Vagina (tissue), 2 donors: ENCODE data around the gene NCF4.

ENCODE experiments used
- POLR2A ChIP-seq, 2 donors: fragments of 450-650 bp; IDR thresholded peaks; one replicate each; pipeline ENCODE4 v1.6.1; 2017; ENCODE audit warnings: antibody characterized with exemption in 2 of 2, mild to moderate bottlenecking in 2 of 2, moderate library complexity in 2 of 2
- POLR2AphosphoS5 ChIP-seq, 2 donors: sonication (generic); formaldehyde crosslinking; IDR thresholded peaks; one replicate each; pipeline ENCODE4 v1.9.0; 2017; ENCODE audit warnings: antibody characterized with exemption in 2 of 2, mild to moderate bottlenecking in 2 of 2, low read depth in 1 of 2; ENCODE audit not compliant: insufficient read depth in 1 of 2
- TF ChIP-seq, protein P1 (sequence below), 3 experiments: fragments of 450-650 bp in 2 of 3; fragments of 200-600 bp in 1 of 3; sonication (generic) in 1 of 3; IDR thresholded peaks; one replicate each; pipeline ENCODE4 v1.5.1; 2017 to 2019; ENCODE audit warnings: antibody characterized with exemption in 3 of 3, mild to moderate bottlenecking in 2 of 3, moderate library complexity in 2 of 3

GRCh38 chr22:36846271-36846670 lies 14.5 kb upstream of the NCF4 start:
- TF ChIP-seq, protein P1, sequence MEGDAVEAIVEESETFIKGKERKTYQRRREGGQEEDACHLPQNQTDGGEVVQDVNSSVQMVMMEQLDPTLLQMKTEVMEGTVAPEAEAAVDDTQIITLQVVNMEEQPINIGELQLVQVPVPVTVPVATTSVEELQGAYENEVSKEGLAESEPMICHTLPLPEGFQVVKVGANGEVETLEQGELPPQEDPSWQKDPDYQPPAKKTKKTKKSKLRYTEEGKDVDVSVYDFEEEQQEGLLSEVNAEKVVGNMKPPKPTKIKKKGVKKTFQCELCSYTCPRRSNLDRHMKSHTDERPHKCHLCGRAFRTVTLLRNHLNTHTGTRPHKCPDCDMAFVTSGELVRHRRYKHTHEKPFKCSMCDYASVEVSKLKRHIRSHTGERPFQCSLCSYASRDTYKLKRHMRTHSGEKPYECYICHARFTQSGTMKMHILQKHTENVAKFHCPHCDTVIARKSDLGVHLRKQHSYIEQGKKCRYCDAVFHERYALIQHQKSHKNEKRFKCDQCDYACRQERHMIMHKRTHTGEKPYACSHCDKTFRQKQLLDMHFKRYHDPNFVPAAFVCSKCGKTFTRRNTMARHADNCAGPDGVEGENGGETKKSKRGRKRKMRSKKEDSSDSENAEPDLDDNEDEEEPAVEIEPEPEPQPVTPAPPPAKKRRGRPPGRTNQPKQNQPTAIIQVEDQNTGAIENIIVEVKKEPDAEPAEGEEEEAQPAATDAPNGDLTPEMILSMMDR (IDR thresholded peaks at IDR 0.05), result no peak
- TF ChIP-seq POLR2A (IDR thresholded peaks at IDR 0.05) (no peak), POLR2AphosphoS5 (IDR thresholded peaks at IDR 0.05; ENCODE audit: insufficient read depth in 1 of 2, low read depth in 1 of 2) (no peak)
